ENCODE measurements around the gene THSD4.
"Not testable (repeated sequence)": the region's sequence is repeated elsewhere in the genome, so short reads cannot be mapped to it uniquely, and the experiment has no call there.

Gene THSD4

GRCh38 chr15:71658827-71659729 is 543.8 kb downstream of the THSD4 start:
- no peak for DNase-seq (ENCODE audit: low read depth)

GRCh38 chr15:71659730-71660067 is 544.4 kb downstream of the THSD4 start:
- no peak for DNase-seq (ENCODE audit: low read depth)

DNA sequence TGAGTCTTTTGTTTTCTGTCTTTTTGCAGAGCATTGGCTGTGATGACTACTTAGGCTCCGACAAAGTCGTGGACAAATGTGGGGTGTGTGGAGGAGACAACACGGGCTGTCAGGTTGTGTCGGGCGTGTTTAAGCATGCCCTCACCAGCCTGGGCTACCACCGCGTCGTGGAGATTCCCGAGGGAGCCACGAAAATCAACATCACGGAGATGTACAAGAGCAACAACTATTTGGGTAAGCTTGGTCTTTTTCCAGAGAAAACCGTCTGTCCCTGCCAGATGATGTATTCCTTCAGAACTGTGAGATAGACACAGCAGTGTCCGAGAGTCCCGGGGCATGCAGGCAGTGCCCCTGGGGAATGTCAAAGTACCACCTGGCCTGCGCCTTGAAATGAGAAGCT is 545.2 kb downstream of the THSD4 start:
- no peak for DNase-seq (ENCODE audit: low read depth)

GRCh38 chr15:71662306-71662705 is 547.0 kb downstream of the THSD4 start:
- DNase-seq (ENCODE audit: low read depth): no peak

DNA sequence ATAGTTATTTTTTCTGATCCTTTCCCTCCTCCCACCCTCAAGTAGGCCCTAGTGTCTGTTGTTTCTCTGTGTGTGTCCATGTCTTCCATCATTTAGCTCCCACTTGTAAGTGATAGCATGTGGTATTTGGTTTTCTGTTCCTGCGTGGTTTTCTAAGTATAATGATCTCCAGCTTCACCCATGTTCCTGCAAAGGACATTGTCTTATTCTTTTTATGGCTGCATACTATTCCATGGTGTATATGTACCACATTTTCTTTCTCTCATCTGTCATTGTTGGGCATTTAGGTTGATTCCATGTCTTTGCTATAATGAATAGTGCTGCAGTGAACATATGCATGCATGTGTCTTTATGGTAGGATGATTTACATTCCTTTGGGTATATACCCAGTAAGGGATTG is 549.4 kb downstream of the THSD4 start:
- no peak for DNase-seq (ENCODE audit: low read depth)

DNA sequence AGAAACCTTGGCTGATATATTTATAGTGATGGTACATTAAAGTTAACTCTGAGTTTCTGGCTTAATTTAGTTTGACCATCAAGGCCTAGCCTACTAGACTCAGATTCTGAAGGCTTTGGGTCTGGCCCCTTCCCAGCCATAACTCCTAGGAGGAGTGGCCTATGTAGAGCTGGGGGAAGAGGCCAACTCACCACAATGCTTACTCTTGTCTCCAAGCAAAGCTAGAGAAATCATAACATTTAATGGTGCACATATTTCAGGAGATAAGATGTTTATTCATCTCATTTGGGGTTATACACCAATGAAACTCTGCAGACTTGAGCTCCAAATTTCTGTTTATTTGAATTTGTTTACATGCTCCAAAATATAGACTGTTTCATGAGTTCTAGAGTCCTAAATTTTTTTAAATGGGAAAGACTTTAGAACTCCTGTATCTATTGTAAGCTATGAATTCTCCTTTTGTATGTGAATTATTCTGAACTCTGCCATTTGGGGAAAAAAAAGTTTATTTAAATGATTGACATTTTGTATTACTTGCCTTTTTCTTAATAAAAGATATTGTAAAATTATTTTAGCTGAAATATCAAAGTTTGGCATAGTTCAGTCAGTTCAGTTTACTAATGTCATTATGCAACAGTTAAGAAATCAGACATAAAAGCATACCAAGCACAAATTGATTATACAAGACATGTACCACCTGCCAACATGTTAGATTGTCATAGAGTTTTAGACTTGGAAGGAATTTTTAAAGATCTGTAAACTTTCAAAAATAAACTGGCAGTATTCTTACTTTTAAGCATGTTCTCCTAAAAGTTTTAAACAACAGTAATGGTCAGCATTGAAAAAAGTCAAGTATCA is 551.7 kb downstream of the THSD4 start:
- no peak for DNase-seq (ENCODE audit: low read depth)

DNA sequence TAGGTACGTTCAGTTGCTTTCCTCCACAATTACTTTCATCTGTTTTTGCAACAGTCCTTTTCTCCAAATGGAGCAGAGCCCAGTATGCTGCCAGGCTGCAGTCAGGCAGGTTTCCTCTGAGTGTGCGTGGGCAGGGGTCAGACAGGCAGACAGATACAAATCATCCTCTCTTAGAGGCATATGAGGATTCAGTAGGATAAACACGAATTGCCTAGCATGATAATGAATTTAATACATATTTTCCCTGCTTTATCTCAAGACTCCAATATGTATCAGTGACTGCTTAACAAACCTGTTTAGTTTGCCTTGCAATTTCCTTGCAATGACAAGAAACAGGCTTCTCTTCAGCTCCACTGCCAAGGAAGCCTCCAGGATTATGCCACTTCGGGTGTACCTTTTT is 554.4 kb downstream of the THSD4 start:
- no peak for DNase-seq (ENCODE audit: low read depth)

DNA sequence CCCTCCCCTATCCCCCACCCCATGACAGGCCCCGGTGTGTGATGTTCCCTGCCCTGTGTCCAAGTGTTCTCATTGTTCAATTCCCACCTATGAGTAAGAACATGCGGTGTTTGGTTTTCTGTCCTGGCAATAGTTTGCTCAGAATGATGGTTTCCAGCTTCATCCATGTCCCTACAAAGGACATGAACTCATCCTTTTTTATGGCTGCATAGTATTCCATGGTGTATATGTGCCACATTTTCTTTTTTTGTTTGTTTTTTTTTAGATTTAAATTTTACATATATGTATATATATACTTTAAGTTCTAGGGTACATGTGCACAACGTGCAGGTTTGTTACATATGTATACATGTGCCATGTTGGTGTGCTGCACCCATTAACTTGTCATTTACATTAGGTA is 555.0 kb downstream of the THSD4 start:
- not testable (repeated sequence) for DNase-seq (ENCODE audit: low read depth)

GRCh38 chr15:71674354-71674753 is 559.1 kb downstream of the THSD4 start:
- DNase-seq (ENCODE audit: low read depth): no peak

DNA sequence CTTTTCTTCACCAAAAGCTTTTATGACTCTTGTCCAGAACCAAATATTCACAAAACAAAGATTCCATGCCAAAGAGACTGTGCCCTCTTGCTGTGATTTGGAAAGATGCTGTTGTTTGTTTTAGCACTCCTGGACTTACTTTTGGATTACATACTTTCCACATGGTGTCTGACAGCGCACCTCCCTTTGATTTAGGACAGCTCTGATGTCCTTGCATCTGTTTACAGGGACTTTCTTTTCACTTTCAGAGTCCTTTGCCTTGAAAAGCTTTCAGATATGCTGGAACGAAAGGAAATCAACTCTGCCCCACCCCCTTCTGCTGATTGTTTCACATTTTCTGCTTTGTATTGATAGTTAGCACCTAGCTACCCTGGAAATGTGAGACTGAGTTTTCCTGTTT is 562.1 kb downstream of the THSD4 start:
- no peak for DNase-seq (ENCODE audit: low read depth)

DNA sequence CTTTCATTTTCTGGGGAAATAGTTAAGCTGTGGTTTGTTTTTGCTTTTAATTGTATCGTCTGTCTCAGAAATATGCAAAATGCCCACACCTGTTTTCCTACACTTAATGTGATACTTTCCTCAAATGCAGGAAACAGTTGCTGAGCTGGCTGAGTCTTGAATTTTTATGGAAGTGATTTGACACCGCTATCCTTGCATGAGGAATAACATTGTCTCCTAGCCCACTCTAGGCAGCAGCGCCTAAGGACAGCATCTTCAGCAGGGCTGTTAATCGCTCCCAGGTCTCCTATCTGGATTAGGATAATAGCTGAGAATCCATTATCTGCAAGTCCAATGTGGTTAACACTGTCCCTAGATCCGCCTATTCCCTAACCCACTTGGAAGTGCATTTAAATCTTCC is 562.5 kb downstream of the THSD4 start:
- no peak for DNase-seq (ENCODE audit: low read depth)

GRCh38 chr15:71678191-71678590 is 562.9 kb downstream of the THSD4 start:
- DNase-seq (ENCODE audit: low read depth): no peak

DNA sequence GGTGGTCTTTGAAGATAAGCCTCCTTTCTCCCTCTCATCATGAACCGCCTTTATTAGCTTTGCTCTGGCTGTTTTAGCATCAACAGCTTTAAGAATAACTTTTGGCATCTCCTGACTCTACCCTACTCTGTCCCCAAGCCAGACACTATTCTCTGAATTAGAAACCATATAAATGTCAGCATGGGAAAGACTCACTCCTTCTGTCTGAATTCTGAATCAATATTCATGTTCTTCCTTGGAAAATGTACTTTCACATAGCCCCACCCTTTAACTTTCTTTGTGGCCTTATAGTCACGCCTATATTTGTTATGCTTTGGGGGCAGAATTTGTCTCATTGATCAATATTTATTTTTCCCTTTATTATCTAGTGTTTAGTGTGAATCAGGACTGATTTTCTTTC is 563.3 kb downstream of the THSD4 start:
- no peak for DNase-seq (ENCODE audit: low read depth)

DNA sequence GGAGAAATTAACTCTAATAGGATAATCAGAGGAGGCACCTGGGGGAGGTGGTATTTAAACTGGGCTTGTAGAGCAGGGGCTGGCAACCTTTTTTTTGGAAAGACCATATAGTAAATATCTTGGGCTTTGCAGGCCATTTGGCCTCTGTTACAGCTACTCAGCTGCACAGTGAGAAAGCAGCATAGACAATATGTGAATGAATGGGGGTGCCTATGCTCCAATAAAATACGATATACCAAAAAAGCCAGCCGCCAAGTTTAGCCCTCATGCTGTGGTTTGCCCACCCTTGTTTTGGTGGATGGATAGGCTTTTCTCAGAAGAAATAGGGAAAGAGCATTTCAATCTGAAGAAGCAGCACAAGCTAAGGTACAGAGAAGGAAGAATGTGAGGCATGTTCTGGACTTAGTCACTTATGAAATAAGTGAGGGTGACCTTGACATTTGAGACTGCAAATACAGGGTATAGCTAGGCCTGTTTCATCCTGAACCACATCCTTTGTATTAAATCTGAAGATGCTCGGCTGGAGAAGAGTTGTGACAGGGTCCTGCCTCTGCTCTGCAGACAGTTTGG is 564.0 kb downstream of the THSD4 start:
- no peak for DNase-seq (ENCODE audit: low read depth)

DNA sequence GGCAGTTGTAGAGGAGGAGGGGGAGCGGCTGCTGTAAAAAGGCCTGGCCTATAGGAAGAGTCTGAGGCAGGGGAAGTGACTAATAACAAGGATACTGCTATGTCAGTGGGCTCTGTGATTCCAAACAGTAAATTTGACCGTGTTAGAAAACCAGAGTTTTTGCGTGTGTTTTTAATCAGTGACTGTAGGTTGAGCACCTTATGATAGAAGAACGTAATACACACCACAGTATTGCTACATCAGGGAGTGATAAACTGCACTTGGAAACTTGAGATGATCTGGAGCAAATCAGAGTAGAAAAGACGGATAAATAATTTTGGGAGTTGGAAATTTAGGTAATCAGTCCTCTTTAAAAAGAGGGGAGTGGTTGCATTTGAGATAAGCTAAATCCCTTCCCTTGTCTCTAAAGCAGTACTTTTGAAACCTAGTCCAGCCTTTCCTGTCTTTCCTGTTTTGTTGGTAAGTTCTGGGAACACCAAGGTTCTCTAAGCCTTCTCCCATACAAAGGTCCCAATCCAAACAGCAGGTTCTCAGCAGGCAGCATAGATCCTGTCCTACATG is 564.6 kb downstream of the THSD4 start:
- no peak for DNase-seq (ENCODE audit: low read depth)

- DNase-seq (ENCODE audit: low read depth): no peak
Measured at GRCh38 chr15:71682001-71682400, 566.7 kb downstream of the THSD4 start.

DNA sequence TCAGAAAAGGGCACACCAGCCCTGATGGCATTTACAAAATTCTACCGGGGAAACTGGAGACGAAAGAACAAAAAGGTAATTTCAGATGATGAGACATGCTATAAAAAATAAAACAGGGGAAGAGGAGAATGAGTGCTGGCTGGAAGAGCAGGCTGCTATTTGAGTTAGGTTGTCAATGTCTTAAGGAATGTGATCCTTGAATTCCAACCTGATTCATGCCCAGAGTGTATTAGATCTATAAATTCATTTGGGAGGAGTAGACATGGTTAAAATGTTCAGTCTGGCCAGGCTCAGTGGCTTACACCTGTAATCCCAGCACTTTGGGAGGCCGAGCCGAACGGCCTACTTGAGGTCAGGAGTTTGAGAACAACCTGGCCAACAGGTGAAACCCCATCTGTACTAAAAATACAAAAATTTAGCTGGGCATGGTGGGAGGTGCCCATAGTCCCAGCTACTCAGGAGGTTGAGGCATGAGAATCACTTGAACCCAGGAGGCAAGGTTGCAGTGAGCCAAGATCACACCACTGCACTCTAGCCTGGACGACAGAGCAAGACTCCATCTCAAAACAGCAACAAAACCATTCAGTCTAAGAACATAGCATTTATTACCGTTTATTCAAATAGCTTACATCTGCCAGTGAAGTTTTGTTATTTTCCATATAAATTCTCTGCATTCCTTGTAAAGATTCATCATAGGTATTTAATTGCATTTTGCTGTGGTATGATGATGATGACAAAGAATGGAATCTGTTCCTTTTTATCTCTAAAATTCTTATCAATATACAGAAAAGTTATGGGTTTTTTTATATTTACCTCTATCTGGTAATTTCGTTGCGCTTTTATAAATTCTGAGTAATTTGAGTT is 568.4 kb downstream of the THSD4 start:
- no peak for DNase-seq (ENCODE audit: low read depth)

DNA sequence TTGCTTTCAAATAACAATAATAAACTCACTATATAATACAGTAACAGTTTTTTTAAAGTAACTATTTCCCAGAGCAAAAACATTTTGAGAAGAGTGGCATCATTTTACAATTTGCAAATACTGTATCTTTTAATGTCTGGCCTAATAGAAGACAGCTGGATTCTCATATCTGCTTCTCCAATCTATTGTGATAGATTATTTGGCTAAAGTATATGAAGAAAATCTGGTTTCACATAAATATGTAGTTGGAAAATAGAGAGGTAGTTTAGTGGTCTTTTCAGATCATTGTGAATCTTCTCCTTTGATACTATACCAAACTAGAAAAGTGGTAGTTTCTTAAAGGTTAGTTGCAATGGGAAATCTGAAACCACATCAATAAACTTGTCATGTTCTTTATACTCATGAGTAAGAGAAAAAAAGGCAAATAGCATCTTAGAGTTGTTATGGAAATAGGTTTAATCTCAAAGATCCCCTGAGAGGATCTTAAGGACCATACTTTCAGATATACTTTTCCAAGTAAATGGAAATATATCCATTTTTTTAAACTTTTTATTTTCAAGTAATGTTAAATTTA is 570.2 kb downstream of the THSD4 start:
- DNase-seq (ENCODE audit: low read depth): no peak

- no peak for DNase-seq (ENCODE audit: low read depth)
Measured at GRCh38 chr15:71686221-71687050, 571.2 kb downstream of the THSD4 start.

GRCh38 chr15:71687902-71688508 is 572.7 kb downstream of the THSD4 start:
- no peak for DNase-seq (ENCODE audit: low read depth)
